Measurements from ENCODE around the gene RPS3A.
"Not testable (repeated sequence)": the region's sequence is repeated elsewhere in the genome, so short reads cannot be mapped to it uniquely, and the experiment has no call there.

The RPS3A gene

DNA sequence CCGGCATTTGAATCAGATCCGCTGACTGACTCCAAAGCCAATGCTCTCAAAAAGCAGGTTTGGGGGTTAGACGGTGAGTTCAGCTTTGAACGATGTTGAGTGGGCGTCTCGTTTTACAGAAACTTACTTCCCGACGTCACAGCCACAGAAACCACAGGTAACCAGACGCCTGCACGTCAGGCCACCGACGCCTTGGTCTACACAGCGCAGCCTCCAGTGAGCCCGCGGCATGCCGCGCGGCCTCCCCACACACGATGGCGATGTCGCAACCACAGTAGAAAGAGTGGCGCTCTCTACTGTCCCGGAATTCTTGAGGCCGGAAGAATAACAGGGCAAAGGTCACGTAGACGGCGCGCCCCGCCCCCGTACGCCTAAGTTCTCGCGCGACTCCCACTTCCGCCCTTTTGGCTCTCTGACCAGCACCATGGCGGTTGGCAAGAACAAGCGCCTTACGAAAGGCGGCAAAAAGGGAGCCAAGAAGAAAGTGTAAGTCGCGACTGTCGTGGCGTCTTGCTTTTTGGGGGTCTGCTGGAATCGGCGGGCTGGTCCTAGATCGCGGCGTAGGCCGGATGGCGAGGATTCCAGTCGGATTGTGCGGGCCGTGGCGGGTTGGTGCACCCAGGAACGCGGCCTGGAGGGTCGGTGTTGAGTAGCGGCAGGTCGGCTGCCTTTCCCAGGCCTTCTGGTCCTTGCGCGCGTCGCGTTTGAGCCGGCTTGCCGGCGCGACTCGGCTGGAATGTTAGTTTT, at the start of gene RPS3A:
Gene RPS3A, plus strand, starts transcription at position 400 of the 747 bp plus-strand sequence. Its CDS starts 25 bp downstream, at position 425.
- DNase-seq (ENCODE audit: low read depth), result peak; percentile 93

DNA sequence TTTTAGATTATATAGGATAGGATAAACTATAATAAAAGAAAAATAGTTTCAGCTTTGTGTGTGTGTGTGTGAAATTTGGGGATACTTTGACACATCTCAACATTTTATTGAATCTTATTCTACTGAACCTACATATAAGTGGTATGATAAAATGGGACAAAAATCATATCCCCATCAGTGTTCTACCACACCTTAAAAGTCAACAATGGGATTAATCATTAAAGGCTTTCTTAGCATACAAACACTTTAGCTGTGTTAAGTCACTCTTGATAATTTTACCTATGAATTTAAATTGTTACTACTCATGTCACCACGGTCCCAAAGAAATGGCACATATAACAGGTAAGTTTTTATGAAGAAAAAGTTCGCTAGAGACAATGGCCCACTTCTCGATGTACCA, 46.6 kb upstream of the RPS3A start:
- DNase-seq (ENCODE audit: low read depth), result no peak

DNA sequence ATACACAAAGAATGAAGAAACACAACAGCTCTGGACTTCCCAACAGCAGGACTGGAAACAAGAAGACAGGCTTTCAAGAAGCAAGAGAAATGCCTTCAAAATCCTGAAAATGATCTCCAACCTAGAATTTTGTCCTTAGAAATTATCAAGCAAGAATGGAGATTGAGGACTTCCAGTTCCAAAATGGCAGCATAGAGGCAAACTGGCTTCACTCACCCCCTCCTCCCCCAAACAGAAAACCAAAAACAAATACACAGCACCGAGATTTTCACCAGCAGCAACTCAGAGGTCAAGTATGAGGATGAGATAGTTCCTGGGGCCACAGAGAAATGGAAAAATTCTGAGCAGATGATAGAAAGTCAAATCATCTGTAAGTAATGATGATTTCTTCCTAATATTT, 43.9 kb upstream of the RPS3A start:
- DNase-seq (ENCODE audit: low read depth), result no peak

DNA sequence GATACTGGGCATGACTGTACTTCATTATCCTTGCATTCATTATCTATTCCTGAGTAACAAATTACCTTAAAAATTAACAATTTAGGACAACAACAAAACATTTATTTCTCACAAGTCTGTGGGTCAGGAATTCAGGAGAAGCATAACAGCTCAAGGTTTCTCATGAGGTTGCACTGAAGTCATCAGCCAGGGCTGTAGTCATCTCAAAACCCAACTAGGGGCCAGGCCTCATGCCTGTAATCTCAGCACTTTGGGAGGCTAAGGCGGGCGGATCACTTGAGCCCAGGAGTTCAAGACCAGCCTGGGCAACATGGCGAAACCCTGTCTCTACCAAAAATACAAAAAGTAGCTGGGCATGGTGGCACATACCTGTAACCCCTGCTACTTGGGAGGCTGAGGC, 36.3 kb upstream of the RPS3A start:
- DNase-seq (ENCODE audit: low read depth), result not testable (repeated sequence)

DNA sequence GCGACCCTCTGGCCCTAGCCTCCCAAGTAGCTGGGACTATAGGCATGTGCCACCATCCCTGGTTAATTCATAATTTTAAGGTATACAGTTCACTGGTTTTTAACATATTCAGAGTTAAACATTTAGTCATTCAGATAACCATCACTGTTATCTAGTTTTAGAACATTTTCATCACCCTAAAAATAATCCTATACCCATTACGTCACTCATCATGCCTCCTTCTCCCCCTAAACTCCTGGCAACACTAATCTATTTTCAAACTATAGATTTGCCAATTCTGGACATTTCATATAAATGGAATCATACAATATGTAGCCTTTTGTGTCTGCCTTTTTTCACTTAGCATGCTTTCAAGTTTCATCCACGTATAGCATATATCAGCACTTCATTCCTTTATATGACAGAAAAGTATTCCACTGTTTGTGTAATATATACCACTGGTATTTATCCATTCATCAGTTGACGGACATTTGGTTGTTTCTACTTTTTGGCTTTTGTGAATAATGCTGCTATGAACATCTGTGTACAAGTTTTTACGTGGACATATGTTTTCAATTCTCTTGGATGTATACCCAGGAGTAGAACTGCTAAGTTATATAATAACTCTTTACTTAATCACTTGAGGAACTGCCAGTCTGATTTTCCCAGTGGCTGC, 32.0 kb upstream of the RPS3A start:
- no peak for DNase-seq (ENCODE audit: low read depth)

DNA sequence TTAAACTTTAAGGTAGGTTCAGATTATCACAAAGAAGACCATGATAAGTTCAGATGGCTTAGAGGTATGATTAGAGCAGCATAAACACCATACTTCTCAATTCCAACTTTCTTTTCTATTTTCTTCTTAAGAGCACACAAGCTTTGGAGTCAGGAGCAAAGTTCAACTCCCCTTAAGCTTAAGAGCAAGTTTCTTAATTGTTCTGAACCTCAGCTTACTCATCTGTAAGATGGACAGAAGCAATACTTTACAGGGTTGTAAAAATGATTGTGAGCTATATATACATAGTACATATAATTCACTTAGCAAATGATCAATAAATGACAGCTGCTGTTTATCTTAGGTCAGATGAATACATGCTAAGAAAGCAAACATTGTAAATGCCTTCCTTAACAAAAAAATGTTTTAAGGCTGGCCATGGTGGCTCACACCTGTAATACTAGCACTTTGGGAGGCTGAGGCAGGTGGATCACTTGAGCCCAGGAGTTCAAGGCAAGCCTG, 25.0 kb upstream of the RPS3A start:
- DNase-seq (ENCODE audit: low read depth), result no peak

DNA sequence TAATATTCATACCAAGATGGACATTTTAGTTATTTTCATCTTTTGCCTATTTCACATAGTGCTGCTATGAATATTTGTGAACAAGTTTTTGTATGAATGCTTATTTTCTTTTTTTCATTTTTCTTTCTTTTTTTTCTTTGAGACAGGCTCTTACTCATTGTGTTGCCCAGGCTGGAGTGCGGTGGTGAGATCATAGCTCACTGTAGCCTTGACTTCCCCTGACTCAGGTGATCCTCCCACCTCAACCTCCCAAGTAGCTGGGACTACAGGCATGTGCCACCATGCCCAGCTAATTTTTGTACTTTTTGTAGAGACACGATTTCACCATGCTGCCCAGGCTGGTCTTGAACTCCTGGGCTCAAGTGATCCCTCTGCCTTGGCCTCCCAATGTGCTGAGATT, 21.4 kb upstream of the RPS3A start:
- not testable (repeated sequence) for DNase-seq (ENCODE audit: low read depth)

DNA sequence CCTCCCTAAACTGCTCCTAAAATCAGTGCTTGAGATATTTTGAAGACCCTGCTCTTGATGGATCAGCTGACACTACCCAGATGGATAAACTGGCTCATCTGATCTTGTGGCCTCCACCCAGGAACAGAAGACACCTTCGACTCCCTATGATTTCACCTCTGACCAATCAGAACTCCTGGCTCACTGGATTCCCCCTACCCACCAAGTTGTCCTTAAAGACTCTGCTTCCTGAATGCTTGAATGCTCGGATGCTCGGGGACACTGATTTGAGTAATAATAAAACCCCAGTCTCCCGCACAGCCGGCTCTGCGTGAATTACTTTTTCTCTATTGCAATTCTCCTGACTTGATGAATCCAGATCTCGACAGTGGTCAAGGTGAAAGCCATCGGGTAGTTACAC, 12.0 kb upstream of the RPS3A start:
- no peak for DNase-seq (ENCODE audit: low read depth)

DNA sequence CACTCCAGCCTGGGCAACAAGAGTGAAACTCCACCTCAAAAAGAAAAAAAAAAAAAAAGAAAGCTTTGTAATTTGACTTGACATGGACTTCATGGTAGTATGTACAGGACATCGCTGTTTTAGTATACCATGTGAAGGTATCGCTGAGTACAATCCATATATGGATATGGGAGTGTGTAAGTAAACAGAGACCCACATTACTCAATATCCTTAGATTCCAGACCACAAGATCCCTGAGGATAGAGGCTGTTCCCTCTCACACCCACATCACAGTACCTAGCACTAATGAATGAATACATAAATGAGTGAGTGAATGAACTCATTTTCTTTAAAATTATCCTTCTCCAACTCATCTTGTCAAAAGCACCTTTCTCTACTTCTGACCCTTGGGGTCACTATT, 8.4 kb upstream of the RPS3A start:
- no peak for DNase-seq (ENCODE audit: low read depth)

DNA sequence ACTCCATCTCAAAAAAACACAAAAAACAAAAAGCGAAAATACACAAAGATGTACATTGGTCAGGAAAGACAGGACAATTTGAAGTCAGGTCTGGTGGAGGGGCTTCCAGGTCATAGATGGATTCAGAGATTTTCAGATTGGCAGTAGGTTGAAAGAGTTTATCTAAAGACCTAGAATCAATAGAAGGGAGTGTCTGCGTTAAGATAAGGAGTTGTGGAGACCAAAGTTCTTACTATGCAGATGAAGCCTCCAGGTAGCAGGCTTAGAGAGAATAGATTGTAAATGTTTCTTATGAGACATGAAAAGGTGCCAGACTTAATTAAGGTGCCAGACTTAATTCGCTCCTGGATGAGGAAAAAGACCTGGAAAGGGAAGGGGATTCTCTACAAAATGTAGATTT, 6.9 kb upstream of the RPS3A start:
- DNase-seq (ENCODE audit: low read depth), result no peak

DNA sequence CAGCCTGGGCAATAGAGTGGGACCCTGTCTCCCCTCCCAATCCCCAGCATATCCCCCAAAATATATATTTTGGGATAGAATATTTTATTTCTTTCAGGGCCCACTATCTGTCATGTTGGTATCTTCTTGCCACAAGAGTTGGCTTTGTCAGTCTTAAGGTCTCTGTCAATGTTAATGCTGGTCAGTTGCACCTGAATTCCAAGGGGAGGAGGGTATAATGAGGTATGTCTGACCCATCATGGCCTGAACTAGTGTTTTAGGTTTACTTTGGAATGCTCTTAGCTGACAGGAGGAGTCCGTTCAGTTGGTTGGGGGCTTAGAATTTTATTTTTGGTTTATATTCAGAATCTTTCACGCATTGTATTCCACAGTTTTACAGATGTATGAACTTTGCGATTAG, 6.2 kb upstream of the RPS3A start:
- DNase-seq (ENCODE audit: low read depth), result no peak

DNA sequence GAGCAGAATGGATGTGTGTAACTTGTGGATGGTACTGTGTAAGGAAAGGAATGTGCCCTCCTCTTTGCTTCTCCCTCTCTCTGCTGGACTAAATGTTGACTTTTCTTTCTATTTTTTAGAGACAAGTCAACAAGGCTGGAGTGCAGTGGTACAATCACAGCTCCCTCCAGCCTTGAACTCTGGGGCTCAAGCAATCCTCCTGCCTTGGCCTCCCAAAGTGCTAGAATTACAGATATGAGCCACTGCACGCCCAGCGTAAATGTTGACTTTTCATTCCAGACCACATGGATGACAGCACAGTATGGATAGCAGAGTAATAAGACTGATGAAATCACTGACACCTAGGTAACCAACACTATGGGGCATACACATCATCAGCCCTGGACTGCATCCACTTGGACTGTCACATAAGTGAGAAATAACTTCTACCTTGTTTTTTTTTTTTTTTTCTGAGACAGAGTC, 5.1 kb upstream of the RPS3A start:
- no peak for DNase-seq (ENCODE audit: low read depth)

DNA sequence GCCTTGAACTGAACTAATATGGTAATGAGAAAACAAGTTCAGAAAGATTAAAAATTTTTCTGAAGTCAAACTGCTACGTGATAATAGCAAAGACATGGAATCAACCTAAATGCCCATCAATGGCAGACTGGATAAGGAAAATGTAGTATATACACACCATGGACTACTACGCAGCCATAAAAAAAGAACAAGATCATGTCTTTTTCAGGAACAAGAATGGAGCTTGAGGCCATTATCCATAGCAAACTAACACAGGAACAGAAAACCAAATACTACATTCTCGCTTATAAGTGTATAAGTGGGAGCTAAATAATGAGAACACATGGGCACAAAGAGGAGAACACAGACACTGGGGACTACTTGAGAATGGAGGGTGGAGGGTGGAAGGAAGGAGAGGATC, 4.3 kb upstream of the RPS3A start:
- no peak for DNase-seq (ENCODE audit: low read depth)

DNA sequence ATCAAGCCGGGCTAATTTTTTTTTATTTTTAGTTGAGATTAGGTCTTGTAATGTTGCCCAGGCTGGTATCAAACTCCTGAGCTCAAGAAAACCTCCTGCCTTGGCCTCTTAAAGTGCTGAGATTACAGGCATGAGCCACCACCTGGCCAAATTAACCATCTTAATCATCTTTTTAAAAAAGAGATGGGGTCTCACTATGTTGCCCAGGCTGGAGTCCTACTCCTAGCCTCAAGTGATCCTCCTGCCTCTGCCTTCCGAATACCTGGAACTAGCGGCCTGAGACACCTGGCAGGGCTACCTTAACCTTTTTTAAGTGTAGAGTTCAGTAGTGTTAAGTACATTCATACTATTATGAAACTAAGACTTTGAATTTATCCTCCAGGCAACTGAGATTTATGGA, 1.7 kb upstream of the RPS3A start:
- no peak for DNase-seq (ENCODE audit: low read depth)

DNA sequence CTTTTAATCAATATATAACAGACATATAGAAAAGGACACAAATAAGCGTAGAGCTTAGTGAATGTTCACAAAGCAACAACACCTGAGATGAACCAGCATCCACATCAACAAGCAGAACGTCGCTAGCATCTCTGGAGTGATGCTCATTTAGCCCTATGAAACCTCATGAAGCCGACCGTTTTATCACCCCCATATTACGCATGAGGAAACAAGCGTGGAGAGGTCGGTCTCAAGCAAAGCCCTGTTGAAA, 524 bp upstream of the RPS3A start:
- no peak for DNase-seq (ENCODE audit: low read depth)

DNA sequence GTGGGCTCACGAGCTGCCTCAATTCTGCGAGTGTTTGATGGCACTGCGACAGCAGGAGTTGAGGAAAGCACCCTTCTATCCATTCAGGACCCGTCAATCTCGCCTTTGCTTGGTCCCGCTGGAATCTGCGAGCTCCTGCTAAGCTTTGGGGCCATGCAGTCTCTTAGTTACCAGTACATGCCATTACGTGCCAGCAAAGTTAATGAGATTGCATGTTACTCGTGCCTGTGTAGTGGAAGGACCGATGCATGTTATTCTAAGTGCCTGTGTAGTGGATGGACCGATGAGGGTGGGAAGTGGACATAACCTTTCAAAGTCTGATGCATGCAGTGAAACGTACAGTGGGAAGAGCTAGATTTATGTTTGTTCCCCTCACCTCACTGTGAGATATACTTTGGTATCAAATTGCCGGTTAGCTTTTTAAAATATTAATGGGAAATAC, 569 bp downstream of the RPS3A start:
- DNase-seq (ENCODE audit: low read depth), result no peak

DNA sequence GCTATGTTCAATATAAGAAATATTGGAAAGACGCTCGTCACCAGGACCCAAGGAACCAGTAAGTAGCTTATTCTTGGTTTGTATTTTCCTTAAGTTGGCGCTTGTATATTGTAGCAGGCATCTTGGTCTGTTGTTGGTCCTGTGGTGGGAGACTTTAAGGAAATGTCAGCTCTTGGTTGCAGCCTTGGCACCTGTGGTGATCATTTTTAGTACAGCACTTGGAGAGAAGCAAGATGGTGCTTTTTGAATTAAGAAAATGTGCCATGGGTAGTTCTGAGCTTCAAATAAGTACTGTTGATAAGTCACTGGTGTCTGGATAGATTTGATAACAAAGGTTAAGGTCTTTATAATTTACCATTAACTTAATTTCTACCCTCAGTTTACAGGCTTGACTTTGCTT, 1.1 kb downstream of the RPS3A start:
- no peak for DNase-seq (ENCODE audit: low read depth)

DNA sequence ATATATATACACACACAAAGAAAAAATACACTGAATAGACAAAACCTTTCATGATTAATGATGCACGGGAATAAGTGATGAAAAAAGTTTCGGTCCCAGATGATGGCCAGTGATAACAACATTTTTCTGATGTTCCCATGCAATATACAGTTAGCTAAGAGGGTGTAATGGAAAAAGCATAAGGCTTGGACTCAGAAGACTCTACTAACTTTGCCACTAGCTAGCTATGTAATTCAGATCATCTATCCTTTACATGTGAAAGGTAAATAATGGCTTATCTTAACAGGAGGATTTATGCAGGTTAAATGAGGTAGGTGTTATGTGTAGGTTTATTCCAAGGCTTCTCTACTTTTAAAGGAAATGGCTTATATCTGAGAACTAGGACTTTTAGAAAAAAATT, 4.3 kb downstream of the RPS3A start:
- DNase-seq (ENCODE audit: low read depth), result no peak

DNA sequence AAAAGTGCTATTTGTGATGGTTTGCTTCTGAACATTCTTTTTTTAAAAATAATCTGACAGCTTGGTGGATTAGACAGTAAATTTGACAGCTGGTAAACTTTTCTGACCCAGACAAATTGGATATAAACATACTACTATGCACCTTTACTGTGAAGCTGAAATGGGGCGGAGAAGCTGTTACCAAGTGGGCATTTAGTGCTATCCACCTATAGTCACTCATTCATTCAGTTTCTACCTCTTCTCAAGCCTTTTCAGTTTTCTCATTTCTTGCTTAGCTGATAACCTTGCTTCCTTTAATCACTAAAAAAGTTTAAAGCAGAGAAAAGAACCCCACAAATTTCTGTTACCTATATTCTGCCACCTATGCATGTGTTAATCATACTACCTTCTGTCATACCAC, 5.2 kb downstream of the RPS3A start:
- DNase-seq (ENCODE audit: low read depth), result no peak

DNA sequence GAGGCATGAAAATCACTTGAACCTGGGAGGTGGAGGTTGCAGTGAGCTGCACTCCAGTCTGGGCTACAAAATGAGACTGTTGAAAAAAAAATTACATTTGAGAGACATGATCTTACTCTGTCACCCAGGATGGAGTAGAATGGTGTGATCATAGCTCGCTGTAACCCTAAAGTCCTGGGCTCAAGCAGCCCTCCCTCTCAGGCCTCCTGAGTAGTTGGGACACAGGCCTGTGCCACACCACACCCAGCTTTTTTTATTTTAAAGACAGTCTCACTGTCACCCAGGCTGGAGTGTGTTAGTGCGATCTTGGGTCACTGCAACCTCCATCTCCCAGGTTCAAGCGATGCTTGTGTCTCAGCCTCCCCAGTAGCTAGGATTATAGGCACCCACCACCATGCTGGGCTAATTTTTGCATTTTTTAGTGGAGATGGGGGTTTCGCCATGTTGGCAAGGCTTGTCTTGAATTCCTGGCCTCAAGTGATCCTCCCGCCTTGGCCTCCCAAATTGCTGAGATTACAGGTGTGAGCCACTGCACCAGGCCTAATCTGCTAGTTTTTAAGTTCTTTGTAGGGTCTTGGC, 6.1 kb downstream of the RPS3A start:
- no peak for DNase-seq (ENCODE audit: low read depth)

DNA sequence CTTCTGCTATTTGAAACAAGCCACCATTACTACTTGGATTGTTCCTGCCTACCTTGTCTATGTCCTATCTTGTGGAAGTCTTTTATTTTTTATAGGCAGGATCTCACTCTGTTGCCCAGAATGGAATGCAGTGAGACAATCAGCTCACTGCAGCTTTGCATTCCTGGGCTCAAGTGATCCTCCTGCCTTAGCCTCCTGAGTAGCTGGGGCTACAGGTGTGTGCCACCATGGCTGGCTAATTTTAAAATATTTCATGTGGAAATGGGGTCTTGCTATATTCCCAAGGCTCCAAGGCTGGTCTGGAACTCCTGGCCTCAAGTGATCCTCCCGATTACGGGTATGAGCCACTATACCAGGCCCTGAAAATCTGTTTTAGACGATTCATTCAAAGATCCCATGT, 7.6 kb downstream of the RPS3A start:
- DNase-seq (ENCODE audit: low read depth), result no peak

DNA sequence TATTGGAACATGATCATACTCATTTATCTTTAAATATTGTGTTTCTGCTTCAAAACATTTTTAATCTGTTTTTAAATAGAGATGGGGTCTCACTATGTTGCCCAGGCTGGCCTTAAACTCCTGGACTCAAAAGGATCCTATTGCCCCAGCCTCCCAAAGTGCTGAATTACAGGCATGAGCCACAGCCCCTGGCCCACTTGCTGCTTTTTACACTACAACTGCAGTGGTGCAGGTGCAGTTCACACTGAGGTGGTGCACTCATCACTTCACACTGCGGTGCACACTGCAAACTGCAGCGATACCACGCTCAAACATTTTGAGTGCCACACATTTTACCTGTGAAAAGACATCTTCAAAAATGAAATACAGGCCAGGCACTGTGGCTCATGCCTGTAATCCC, 10.8 kb downstream of the RPS3A start:
- DNase-seq (ENCODE audit: low read depth), result no peak

DNA sequence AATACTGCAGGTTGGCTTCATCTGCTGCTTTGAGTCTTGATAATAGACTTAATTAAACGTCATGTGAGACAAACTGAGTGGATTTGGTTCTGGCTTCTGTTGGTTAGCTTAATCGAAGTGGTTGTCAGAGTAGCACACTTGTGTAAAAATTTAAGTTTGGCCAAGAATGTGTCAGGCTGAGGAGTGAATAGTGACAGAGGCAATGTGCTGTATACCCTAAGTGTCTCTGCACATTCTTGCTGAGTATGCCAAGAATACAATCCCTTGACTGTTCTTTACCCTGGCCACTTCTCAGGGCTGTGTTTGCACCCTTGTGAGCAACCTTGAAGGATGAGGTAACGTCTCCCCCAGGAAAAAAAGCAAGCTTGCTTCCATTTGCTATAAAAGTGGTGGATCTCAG, 14.9 kb downstream of the RPS3A start:
- DNase-seq (ENCODE audit: low read depth), result no peak

DNA sequence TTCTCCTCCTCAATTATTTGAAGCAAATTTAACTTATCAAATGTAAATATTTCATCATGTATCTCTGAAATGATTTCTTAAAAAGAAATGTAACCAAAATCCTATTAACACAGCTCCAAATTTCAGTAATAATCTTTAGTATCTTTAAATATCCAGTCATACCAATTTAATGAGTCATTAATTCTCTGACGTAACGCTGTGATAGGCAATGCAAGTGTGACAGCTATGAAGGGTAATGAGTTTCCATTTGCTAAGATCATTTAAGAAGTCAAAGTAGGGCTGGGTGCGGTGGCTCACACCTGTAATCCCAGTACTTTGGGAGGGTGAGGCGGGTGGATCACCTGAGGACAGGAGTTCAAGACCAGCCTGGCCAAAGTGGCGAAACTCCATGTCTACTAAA, 15.6 kb downstream of the RPS3A start:
- DNase-seq (ENCODE audit: low read depth), result no peak
